Fibroblast of lung (primary cell): Measurements from ENCODE around the gene SDK1. TPM values are rescaled to one million over a fixed set of nuclear protein-coding genes. Genes with fewer than 3 reads are reported as not detected.

Source experiments
- DNase-seq, 2 donors: peaks; one replicate each; pipeline versions ENCODE4 v3.0.0 to v3.0.0-alpha.2; 2010; ENCODE audit warnings: low read depth in 2 of 2
- H2AFZ ChIP-seq: 2 replicates; pipeline ENCODE4 v1.5.1; 2012; ENCODE audit warnings: low read length, control low read depth, inconsistent platforms
- H3K27ac ChIP-seq: 2 replicates; pipeline ENCODE4 v1.5.1; 2011; ENCODE audit warnings: low read length, control low read depth; ENCODE audit not compliant: insufficient read depth
- H3K27me3 ChIP-seq: 2 replicates; pipeline ENCODE4 v1.5.1; 2011; ENCODE audit warnings: mild to moderate bottlenecking, low read length; ENCODE audit not compliant: control insufficient read depth, insufficient read depth
- H3K36me3 ChIP-seq: 2 replicates; pipeline ENCODE4 v1.5.1; 2011; ENCODE audit warnings: low read length; ENCODE audit not compliant: control insufficient read depth, insufficient read depth
- H3K4me1 ChIP-seq: 2 replicates; pipeline ENCODE4 v1.5.1; 2011; ENCODE audit warnings: low read length; ENCODE audit not compliant: control insufficient read depth, insufficient read depth; ENCODE audit errors: extremely low read depth
- H3K4me2 ChIP-seq: 2 replicates; pipeline ENCODE4 v1.5.1; 2011; ENCODE audit warnings: low read length, control low read depth; ENCODE audit not compliant: insufficient read depth; ENCODE audit errors: extremely low read depth
- H3K4me3 ChIP-seq, 4 experiments: fragments of 200-600 bp in 1 of 4; sonication (generic) in 1 of 4; replicated peaks in 1 of 4; 2 replicates each; pipeline ENCODE4 v1.5.1; 2011 to 2016; ENCODE audit warnings: low read length in 4 of 4, low read depth in 3 of 4, mild to moderate bottlenecking in 3 of 4, control low read depth in 2 of 4, inconsistent platforms in 1 of 4, mixed read lengths in 1 of 4; ENCODE audit not compliant: insufficient read depth in 1 of 4; ENCODE audit errors: control extremely low read depth in 1 of 4
- H3K79me2 ChIP-seq: 2 replicates; pipeline ENCODE4 v1.5.1; 2012; ENCODE audit warnings: mild to moderate bottlenecking, low read length, inconsistent platforms; ENCODE audit not compliant: control insufficient read depth, insufficient read depth
- H3K9ac ChIP-seq: 2 replicates; pipeline ENCODE4 v1.5.1; 2011; ENCODE audit warnings: mild to moderate bottlenecking, low read length, control low read depth; ENCODE audit not compliant: insufficient read depth
- H3K9me3 ChIP-seq: 2 replicates; pipeline ENCODE4 v1.5.1; 2012; ENCODE audit warnings: low read depth, low read length; ENCODE audit not compliant: control insufficient read depth, insufficient read depth
- H4K20me1 ChIP-seq: 2 replicates; pipeline ENCODE4 v1.5.1; 2011; ENCODE audit warnings: low read length; ENCODE audit not compliant: control insufficient read depth, insufficient read depth; ENCODE audit errors: extremely low read depth
- CTCF ChIP-seq, 2 donors: IDR thresholded peaks in 1 of 2; conservative IDR thresholded peaks in 1 of 2; 1 replicate in 1 of 2; 2 replicates in 1 of 2; pipeline ENCODE4 v1.5.1; 2011 to 2012; ENCODE audit warnings: low read length in 2 of 2, control low read depth in 1 of 2, inconsistent platforms in 1 of 2, low read depth in 1 of 2, mild to moderate bottlenecking in 1 of 2
- EZH2 ChIP-seq: IDR thresholded peaks from 2 replicates; pipeline ENCODE4 v1.5.1; 2012; ENCODE audit warnings: low read length, control low read depth, mild to moderate bottlenecking; ENCODE audit errors: missing control alignments
- polyA plus RNA-seq, 2 donors: library from polyadenylated mRNA; depleted of rRNA in 1 of 2; stranded (reverse) in 1 of 2; unstranded in 1 of 2; fragments of >200 nt; gene quantifications; 2 replicates each; pipeline ENCODE4 v1.2.1, GENCODE V29; 2011 to 2012; ENCODE audit warnings: missing spikeins in 1 of 2
- total RNA-seq: library from RNA; depleted of rRNA; stranded (reverse); fragments of >200 nt; gene quantifications from 2 replicates; pipeline ENCODE4 v1.2.1, GENCODE V29; 2014

The SDK1 gene
- total and polyA plus RNA-seq, 2 donors (not counting 1 experiment from before 2014, with no cell fraction given), result 1.0 to 8.6 TPM

- peak; percentile 31 to 32 for DNase-seq
- Histone ChIP-seq H3K4me3 (no peak overlapping the region), H3K79me2 (no peaks in the 10 kb centered on the region), H3K36me3 (no peaks in the 10 kb centered on the region), H2AFZ (no peak overlapping the region), H3K4me1 (no peaks in the 10 kb centered on the region), H3K9ac (no peak overlapping the region), H3K27me3 (no peaks in the 10 kb centered on the region), H3K4me2 (no peak overlapping the region), H4K20me1 (no peaks in the 10 kb centered on the region), H3K27ac (no peak overlapping the region), H3K9me3 (no peaks in the 10 kb centered on the region)
- TF ChIP-seq EZH2 (no peak), CTCF (conservative IDR thresholded peaks at IDR 0.05 in 1 of 2, IDR thresholded peaks at IDR 0.05 in 1 of 2; ENCODE audit: low read depth in 1 of 2, low read length in 2 of 2) (no peak)
Observed at GRCh38 chr7:4123823-4124222, 822.8 kb downstream of the SDK1 start.

GRCh38 chr7:4124556-4125477 is 823.8 kb downstream of the SDK1 start:
- Histone ChIP-seq H3K9me3 (no peaks in the 10 kb centered on the region), H3K79me2 (no peaks in the 10 kb centered on the region), H3K27ac (no peak overlapping the region), H3K9ac (no peak overlapping the region), H4K20me1 (no peaks in the 10 kb centered on the region), H3K27me3 (no peaks in the 10 kb centered on the region), H2AFZ (no peak overlapping the region), H3K4me3 (no peak overlapping the region), H3K4me2 (no peak overlapping the region), H3K36me3 (no peaks in the 10 kb centered on the region), H3K4me1 (no peaks in the 10 kb centered on the region)
- DNase-seq, result no peak
- TF ChIP-seq CTCF (conservative IDR thresholded peaks at IDR 0.05 in 1 of 2, IDR thresholded peaks at IDR 0.05 in 1 of 2; ENCODE audit: low read depth in 1 of 2, low read length in 2 of 2), result no peak
- TF ChIP-seq EZH2, result no peak

GRCh38 chr7:4127909-4128560 is 827.0 kb downstream of the SDK1 start:
- Histone ChIP-seq H3K9ac (no peak overlapping the region), H2AFZ (no peak overlapping the region), H3K27me3 (no peaks in the 10 kb centered on the region), H3K27ac (no peak overlapping the region), H3K4me1 (no peaks in the 10 kb centered on the region), H3K4me3 (no peak overlapping the region), H3K4me2 (no peak overlapping the region), H4K20me1 (no peaks in the 10 kb centered on the region), H3K36me3 (no peaks in the 10 kb centered on the region), H3K79me2 (no peaks in the 10 kb centered on the region), H3K9me3 (no peaks in the 10 kb centered on the region)
- TF ChIP-seq EZH2 (no peak), CTCF (conservative IDR thresholded peaks at IDR 0.05 in 1 of 2, IDR thresholded peaks at IDR 0.05 in 1 of 2; ENCODE audit: low read depth in 1 of 2, low read length in 2 of 2) (no peak)
- DNase-seq, result no peak
